MM.1S (cell line): Measurements from ENCODE around the gene FPR1.

Experiments used
- DNase-seq: peaks from one replicate; pipeline ENCODE4 v3.0.0-alpha.2; 2015
- H2AFZ ChIP-seq: fragments of 300-600 bp; sonication (generic); 2 replicates; pipeline ENCODE4 v1.6.0; 2016; ENCODE audit warnings: antibody characterized with exemption, low read length
- H3F3A ChIP-seq: fragments of 300-600 bp; sonication (generic); 2 replicates; pipeline ENCODE4 v1.6.1; 2016; ENCODE audit warnings: mild to moderate bottlenecking, antibody characterized with exemption, low read length, moderate library complexity, mixed read lengths; ENCODE audit not compliant: insufficient read depth
- H3K27ac ChIP-seq: fragments of 300-600 bp; sonication (generic); 2 replicates; pipeline ENCODE4 v1.5.1; 2016; ENCODE audit warnings: mild to moderate bottlenecking, low read length
- H3K27me3 ChIP-seq: fragments of 300-600 bp; sonication (generic); replicated peaks from 2 replicates; pipeline ENCODE4 v1.6.0; 2016; ENCODE audit warnings: low read length; ENCODE audit not compliant: insufficient read depth
- H3K36me3 ChIP-seq: fragments of 300-600 bp; sonication (generic); replicated peaks from 2 replicates; pipeline ENCODE4 v1.6.1; 2016; ENCODE audit warnings: mild to moderate bottlenecking, low read length, mixed read lengths; ENCODE audit not compliant: insufficient read depth
- H3K4me1 ChIP-seq: fragments of 300-600 bp; sonication (generic); 2 replicates; pipeline ENCODE4 v1.6.1; 2016; ENCODE audit warnings: low read length, mixed read lengths
- H3K4me2 ChIP-seq: fragments of 300-600 bp; sonication (generic); 2 replicates; pipeline ENCODE4 v1.6.0; 2016; ENCODE audit warnings: low read depth, low read length
- H3K4me3 ChIP-seq: fragments of 300-600 bp; sonication (generic); 2 replicates; pipeline ENCODE4 v1.5.1; 2016; ENCODE audit warnings: low read length, mixed read lengths
- H3K79me2 ChIP-seq: fragments of 300-600 bp; sonication (generic); 2 replicates; pipeline ENCODE4 v1.6.1; 2016; ENCODE audit warnings: mixed run types, low read length, mixed read lengths
- H3K9ac ChIP-seq: fragments of 300-600 bp; sonication (generic); 2 replicates; pipeline ENCODE4 v1.6.1; 2016; ENCODE audit warnings: low read length, mixed read lengths
- H3K9me2 ChIP-seq: fragments of 300-600 bp; sonication (generic); replicated peaks from 2 replicates; pipeline ENCODE4 v1.6.1; 2016; ENCODE audit warnings: mild to moderate bottlenecking, low read length, mixed read lengths; ENCODE audit not compliant: insufficient read depth
- H3K9me3 ChIP-seq: fragments of 300-600 bp; sonication (generic); replicated peaks from 2 replicates; pipeline ENCODE4 v1.6.1; 2016; ENCODE audit warnings: mild to moderate bottlenecking, low read length, mixed read lengths; ENCODE audit not compliant: insufficient read depth
- H4K20me1 ChIP-seq: fragments of 300-600 bp; sonication (generic); 2 replicates; pipeline ENCODE4 v1.6.1; 2016; ENCODE audit warnings: mild to moderate bottlenecking, low read length, moderate library complexity, mixed read lengths; ENCODE audit not compliant: insufficient read depth
- CTCF ChIP-seq: fragments of 300-600 bp; sonication (generic); IDR thresholded peaks from 2 replicates; pipeline ENCODE4 v1.5.1; 2016; ENCODE audit warnings: antibody characterized with exemption, low read length, mixed read lengths
- EZH2 ChIP-seq: fragments of 300-600 bp; sonication (generic); optimal IDR thresholded peaks from 2 replicates; pipeline ENCODE3; 2017; ENCODE audit warnings: low read depth, mild to moderate bottlenecking, antibody characterized with exemption, low read length, mixed read lengths
- EZH2phosphoT487 ChIP-seq: fragments of 300-600 bp; sonication (generic); IDR thresholded peaks from 2 replicates; pipeline ENCODE4 v1.6.1; 2018; ENCODE audit warnings: antibody characterized with exemption, low read length

Gene FPR1

GRCh38 chr19:51743405-51743804 is 8.3 kb downstream of the FPR1 start:
- H3K4me3 ChIP-seq, result no peak overlapping the region
- no peak overlapping the region for H2AFZ ChIP-seq
- no peak overlapping the region for H3K27ac ChIP-seq
- no peaks in the 10 kb centered on the region for H3K79me2 ChIP-seq
- H3K9me3 ChIP-seq, result no peaks in the 10 kb centered on the region
- H3K9me2 ChIP-seq, result no peaks in the 10 kb centered on the region
- no peak overlapping the region for H3K4me2 ChIP-seq
- H3F3A ChIP-seq, result no peaks in the 10 kb centered on the region
- DNase-seq, result no peak
- H3K4me1 ChIP-seq, result no peaks in the 10 kb centered on the region
- H4K20me1 ChIP-seq, result no peaks in the 10 kb centered on the region
- no peaks in the 10 kb centered on the region for H3K27me3 ChIP-seq
- H3K36me3 ChIP-seq, result no peaks in the 10 kb centered on the region
- TF ChIP-seq CTCF (no peak), EZH2phosphoT487 (no peak), EZH2 (no peak)
- H3K9ac ChIP-seq, result no peak overlapping the region

- H3K9me3 ChIP-seq, result no peaks in the 10 kb centered on the region
- no peak overlapping the region for H3K4me2 ChIP-seq
- no peaks in the 10 kb centered on the region for H3K9me2 ChIP-seq
- H3K9ac ChIP-seq, result no peak overlapping the region
- H3K4me1 ChIP-seq, result no peaks in the 10 kb centered on the region
- H4K20me1 ChIP-seq, result no peaks in the 10 kb centered on the region
- TF ChIP-seq EZH2phosphoT487 (no peak), CTCF (no peak), EZH2 (no peak)
- no peaks in the 10 kb centered on the region for H3K27me3 ChIP-seq
- no peak overlapping the region for H2AFZ ChIP-seq
- H3K36me3 ChIP-seq, result no peaks in the 10 kb centered on the region
- H3K27ac ChIP-seq, result no peak overlapping the region
- H3K79me2 ChIP-seq, result no peaks in the 10 kb centered on the region
- H3K4me3 ChIP-seq, result no peak overlapping the region
- no peaks in the 10 kb centered on the region for H3F3A ChIP-seq
- no peak for DNase-seq
Observed at GRCh38 chr19:51742789-51743188, 8.9 kb downstream of the FPR1 start.

GRCh38 chr19:51740356-51740755 is 11.3 kb downstream of the FPR1 start:
- H3K36me3 ChIP-seq, result no peaks in the 10 kb centered on the region
- H3K4me1 ChIP-seq, result no peaks in the 10 kb centered on the region
- no peaks in the 10 kb centered on the region for H3K9me3 ChIP-seq
- TF ChIP-seq EZH2phosphoT487, result no peak
- no peak for TF ChIP-seq CTCF
- TF ChIP-seq EZH2, result no peak
- no peak overlapping the region for H3K9ac ChIP-seq
- no peaks in the 10 kb centered on the region for H4K20me1 ChIP-seq
- H3K4me3 ChIP-seq, result no peak overlapping the region
- no peaks in the 10 kb centered on the region for H3K9me2 ChIP-seq
- H3K4me2 ChIP-seq, result no peak overlapping the region
- H3K27me3 ChIP-seq, result no peaks in the 10 kb centered on the region
- H3F3A ChIP-seq, result no peaks in the 10 kb centered on the region
- no peak overlapping the region for H3K27ac ChIP-seq
- no peak for DNase-seq
- no peak overlapping the region for H2AFZ ChIP-seq
- no peaks in the 10 kb centered on the region for H3K79me2 ChIP-seq
